Neural crest cell (in vitro differentiated cells): Measurements from ENCODE around the gene PDCD1LG2. TPM values are rescaled to one million over a fixed set of nuclear protein-coding genes. Genes with fewer than 3 reads are reported as not detected.

Experiments
- DNase-seq: peaks from one replicate; pipeline ENCODE4 v3.0.0; 2021; ENCODE audit warnings: low read depth, mixed read lengths, low spot score
- H3K27ac Mint-ChIP-seq: one replicate; pipeline ENCODE4 v1.8.0; 2021; ENCODE audit warnings: mild to moderate bottlenecking, mixed read lengths; ENCODE audit not compliant: unreplicated experiment
- H3K27me3 Mint-ChIP-seq: 2 replicates; pipeline ENCODE4 v1.8.0; 2021; ENCODE audit warnings: low read depth, mild to moderate bottlenecking, mixed read lengths
- H3K36me3 Mint-ChIP-seq: 2 replicates; pipeline ENCODE4 v1.8.0; 2021; ENCODE audit warnings: low read depth, mild to moderate bottlenecking, mixed read lengths
- H3K4me1 Mint-ChIP-seq: 2 replicates; pipeline ENCODE4 v1.8.0; 2021; ENCODE audit warnings: mixed read lengths
- H3K4me3 Mint-ChIP-seq: one replicate; pipeline ENCODE4 v1.8.0; 2021; ENCODE audit warnings: mild to moderate bottlenecking, mixed read lengths
- H3K9me3 Mint-ChIP-seq: 2 replicates; pipeline ENCODE4 v1.8.0; 2021; ENCODE audit warnings: mixed read lengths
- CTCF ChIP-seq: fragments of 200-600 bp; sonication (generic); conservative IDR thresholded peaks from 2 replicates; pipeline ENCODE4 v1.5.0; 2021; ENCODE audit warnings: antibody characterized with exemption, mild to moderate bottlenecking
- total RNA-seq: library from RNA; stranded (reverse); gene quantifications from 2 replicates; pipeline ENCODE4 v1.2.1, GENCODE V29; 2021

The PDCD1LG2 gene
- total RNA-seq, 1 donor from 2014 or later, result not detected

DNA sequence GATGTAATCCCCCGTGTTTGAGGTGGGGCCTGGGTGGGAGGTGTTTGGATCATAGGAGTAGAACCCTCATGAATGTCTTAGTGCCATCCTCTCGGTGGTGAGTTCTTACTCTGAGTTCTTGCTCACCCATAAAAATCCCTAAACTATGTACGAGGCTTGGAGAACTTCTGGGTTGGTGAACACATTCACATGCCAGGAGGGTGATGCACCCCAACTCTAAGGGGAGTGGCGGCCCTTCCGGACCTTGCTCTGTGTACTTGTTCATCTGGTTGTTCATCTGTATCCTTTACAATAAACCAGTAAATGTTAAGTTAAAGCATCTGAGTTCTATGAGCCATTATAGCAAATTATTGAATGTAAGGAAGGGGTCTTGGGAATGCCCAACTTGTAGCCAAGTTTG lies 82.6 kb downstream of the PDCD1LG2 start:
- no peak overlapping the region for H3K4me3 Mint-ChIP-seq

DNA sequence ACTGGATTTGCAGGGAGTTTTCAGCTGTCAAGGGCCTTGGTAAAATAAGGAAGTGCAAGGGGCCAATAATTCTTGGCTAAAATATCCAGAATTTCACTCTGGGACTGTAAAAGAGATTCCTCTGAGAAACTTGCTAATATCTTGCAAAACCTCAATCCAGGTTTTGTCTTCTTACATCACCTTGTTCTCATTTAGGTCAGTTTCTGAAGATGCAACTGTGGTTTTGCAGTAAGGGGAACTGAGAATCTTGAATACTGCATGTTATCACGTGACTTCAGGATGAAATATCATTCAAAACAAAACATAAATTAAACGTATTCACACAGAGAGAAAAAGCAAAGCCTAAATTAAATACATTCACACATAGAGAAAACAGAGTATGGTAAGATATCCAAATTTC lies 83.6 kb downstream of the PDCD1LG2 start:
- no peak for DNase-seq
- Mint-ChIP-seq H3K4me1 (no peaks in the 10 kb centered on the region), H3K4me3 (no peak overlapping the region), H3K27me3 (no peaks in the 10 kb centered on the region), H3K27ac (no peak overlapping the region), H3K36me3 (no peaks in the 10 kb centered on the region), H3K9me3 (no peaks in the 10 kb centered on the region)
- no peak for TF ChIP-seq CTCF

More for the DNA sequence above, 82.6 kb downstream of the PDCD1LG2 start:
- H3K27me3 Mint-ChIP-seq, result no peaks in the 10 kb centered on the region
- no peaks in the 10 kb centered on the region for H3K4me1 Mint-ChIP-seq
- no peaks in the 10 kb centered on the region for H3K36me3 Mint-ChIP-seq
- DNase-seq, result no peak
- no peak overlapping the region for H3K27ac Mint-ChIP-seq
- no peaks in the 10 kb centered on the region for H3K9me3 Mint-ChIP-seq
- no peak for TF ChIP-seq CTCF

- no peak for TF ChIP-seq CTCF
- H3K4me1 Mint-ChIP-seq, result no peaks in the 10 kb centered on the region
- no peak for DNase-seq
- no peaks in the 10 kb centered on the region for H3K36me3 Mint-ChIP-seq
- H3K27me3 Mint-ChIP-seq, result no peaks in the 10 kb centered on the region
- no peak overlapping the region for H3K27ac Mint-ChIP-seq
- no peaks in the 10 kb centered on the region for H3K9me3 Mint-ChIP-seq
- H3K4me3 Mint-ChIP-seq, result no peak overlapping the region
Measured at GRCh38 chr9:5596173-5596572, 85.8 kb downstream of the PDCD1LG2 start.

GRCh38 chr9:5608298-5609225 lies 98.2 kb downstream of the PDCD1LG2 start:
- no peaks in the 10 kb centered on the region for H3K9me3 Mint-ChIP-seq
- no peak for DNase-seq
- H3K27me3 Mint-ChIP-seq, result no peaks in the 10 kb centered on the region
- H3K4me1 Mint-ChIP-seq, result no peaks in the 10 kb centered on the region
- H3K27ac Mint-ChIP-seq, result no peak overlapping the region
- H3K36me3 Mint-ChIP-seq, result peaks cover 3% of the 10 kb centered on the region
- no peak overlapping the region for H3K4me3 Mint-ChIP-seq
- TF ChIP-seq CTCF, result no peak

GRCh38 chr9:5609226-5609596 lies 98.9 kb downstream of the PDCD1LG2 start:
- H3K4me1 Mint-ChIP-seq, result no peaks in the 10 kb centered on the region

More at GRCh38 chr9:5609226-5609596, 98.9 kb downstream of the PDCD1LG2 start:
- Mint-ChIP-seq H3K36me3 (peaks cover 3% of the 10 kb centered on the region), H3K9me3 (no peaks in the 10 kb centered on the region), H3K4me3 (no peak overlapping the region), H3K27me3 (no peaks in the 10 kb centered on the region), H3K27ac (no peak overlapping the region)
- DNase-seq, result no peak
- no peak for TF ChIP-seq CTCF
